CD4-positive, CD25-positive, alpha-beta regulatory T cell (primary cell): ENCODE measurements around the gene FOXN3. TPM values are rescaled to one million over a fixed set of nuclear protein-coding genes. Genes with fewer than 3 reads are reported as not detected.
A peak's percentile ranks its signal among the peaks of the same experiment; 100 is the strongest.

Source experiments
- ATAC-seq, 2 donors: fragments of 150-1000 bp; cut with Tn5 transposase; one replicate each; pipeline ENCODE4 v1.10.0; 2021; ENCODE audit warnings: low read depth in 2 of 2, moderate number of reproducible peaks in 2 of 2, moderate library complexity in 1 of 2
- DNase-seq, 3 donors: peaks; one replicate each; pipeline versions ENCODE4 v3.0.0 to v3.0.0-alpha.2; 2012 to 2022; ENCODE audit warnings: mixed read lengths in 1 of 3
- H3K27ac ChIP-seq: one replicate; pipeline ENCODE4 v1.7.0; 2013; ENCODE audit warnings: mild to moderate bottlenecking, low read length; ENCODE audit not compliant: insufficient read depth, poor library complexity, severe bottlenecking
- H3K27me3 ChIP-seq: one replicate; pipeline ENCODE4 v1.7.0; 2013; ENCODE audit warnings: low read length; ENCODE audit not compliant: control insufficient read depth, insufficient read depth
- H3K36me3 ChIP-seq: one replicate; pipeline ENCODE4 v1.7.0; 2013; ENCODE audit warnings: mild to moderate bottlenecking, low read length, moderate library complexity; ENCODE audit not compliant: control insufficient read depth, insufficient read depth
- H3K4me1 ChIP-seq: 2 replicates; pipeline ENCODE4 v1.7.0; 2013; ENCODE audit warnings: mild to moderate bottlenecking, low read length; ENCODE audit not compliant: insufficient read depth, control insufficient read depth, poor library complexity, severe bottlenecking
- H3K4me3 ChIP-seq: one replicate; pipeline ENCODE4 v1.7.0; 2013; ENCODE audit warnings: low read depth, mild to moderate bottlenecking, low read length, moderate library complexity
- H3K9me3 ChIP-seq, 2 experiments: 1 replicate in 1 of 2; 2 replicates in 1 of 2; pipeline ENCODE4 v1.7.0; 2013; ENCODE audit warnings: low read length in 2 of 2, mild to moderate bottlenecking in 1 of 2, moderate library complexity in 1 of 2; ENCODE audit not compliant: control insufficient read depth in 2 of 2
- H3K27ac Mint-ChIP-seq, 3 donors: one replicate each; pipeline ENCODE4 v1.8.0; 2020 to 2022; ENCODE audit warnings: mild to moderate bottlenecking in 3 of 3, mixed read lengths in 3 of 3, moderate library complexity in 2 of 3
- H3K27me3 Mint-ChIP-seq: one replicate; pipeline ENCODE4 v1.8.0; 2022; ENCODE audit warnings: mild to moderate bottlenecking, mixed read lengths
- H3K36me3 Mint-ChIP-seq: one replicate; pipeline ENCODE4 v1.8.0; 2020; ENCODE audit warnings: mixed read lengths
- H3K4me1 Mint-ChIP-seq, 4 donors: one replicate each; pipeline ENCODE4 v1.8.0; 2020 to 2022; ENCODE audit warnings: mixed read lengths in 4 of 4, mild to moderate bottlenecking in 1 of 4
- H3K4me3 Mint-ChIP-seq, 4 donors: one replicate each; pipeline ENCODE4 v1.8.0; 2020 to 2022; ENCODE audit warnings: mild to moderate bottlenecking in 4 of 4, mixed read lengths in 4 of 4, moderate library complexity in 3 of 4
- H3K9me3 Mint-ChIP-seq, 7 donors: one replicate each; pipeline ENCODE4 v1.8.0; 2020 to 2022; ENCODE audit warnings: mixed read lengths in 7 of 7, mild to moderate bottlenecking in 3 of 7, moderate library complexity in 2 of 7
- polyA plus RNA-seq, 4 donors: library from polyadenylated mRNA; unstranded; fragments of 300-500 nt; fragmentation: Illumina TruSeq; gene quantifications; one replicate each; pipeline ENCODE4 v1.2.3, GENCODE V29; 2021
- total RNA-seq: library from RNA; stranded (reverse); gene quantifications from one replicate; pipeline ENCODE4 v1.2.3, GENCODE V29; 2022

The FOXN3 gene
- total and polyA plus RNA-seq, 5 donors from 2014 or later, result 108 to 203 (median 111) TPM

GRCh38 chr14:89304561-89304960 is 112.5 kb downstream of the FOXN3 start:
- Histone ChIP-seq H3K36me3 (peaks cover 7% of the 10 kb centered on the region), H3K4me1 (peaks cover 27% of the 10 kb centered on the region), H3K9me3 (no peaks in the 10 kb centered on the region), H3K27ac (peak overlapping the region; percentile 37), H3K27me3 (no peaks in the 10 kb centered on the region), H3K4me3 (no peak overlapping the region)
- ATAC-seq (no peak), DNase-seq (no peak)
- Mint-ChIP-seq H3K27me3 (no peaks in the 10 kb centered on the region), H3K9me3 (no peaks in the 10 kb centered on the region), H3K4me1 (peaks cover 20 to 71% (median 61%) of the 10 kb centered on the region in 4 donors), H3K27ac (peak overlapping the region; percentile 70 to 86 (median 78)), H3K4me3 (peak overlapping the region in 3 of 4 donors; percentile 1 to 77 (median 53)), H3K36me3 (peaks cover 21% of the 10 kb centered on the region)

- peak overlapping the region; percentile 78 to 87 (median 86) for H3K27ac Mint-ChIP-seq
- Histone ChIP-seq H3K4me3 (peak overlapping the region; percentile 31), H3K4me1 (peaks cover 27% of the 10 kb centered on the region), H3K9me3 (no peaks in the 10 kb centered on the region), H3K27me3 (no peaks in the 10 kb centered on the region), H3K27ac (peak overlapping the region; percentile 37), H3K36me3 (peaks cover 7% of the 10 kb centered on the region)
- DNase-seq (peak in 2 of 3 donors; percentile 12 to 58), ATAC-seq (peak; percentile 35 to 60)
- H3K36me3 Mint-ChIP-seq, result peaks cover 29% of the 10 kb centered on the region
- H3K4me3 Mint-ChIP-seq, result peak overlapping the region; percentile 1 to 87 (median 60)
- H3K4me1 Mint-ChIP-seq, result peaks cover 20 to 79% (median 66%) of the 10 kb centered on the region in 4 donors
- no peaks in the 10 kb centered on the region for H3K27me3 Mint-ChIP-seq
- H3K9me3 Mint-ChIP-seq, result no peaks in the 10 kb centered on the region
These were observed 113.3 kb downstream of the FOXN3 start for GRCh38 chr14:89303456-89304435.

- H3K4me3 ChIP-seq, result no peak overlapping the region
- Mint-ChIP-seq H3K4me1 (peaks cover 16 to 76% (median 64%) of the 10 kb centered on the region in 4 donors), H3K27ac (peak overlapping the region in 2 of 3 donors; percentile 39 to 78), H3K36me3 (peaks cover 32% of the 10 kb centered on the region), H3K4me3 (no peak overlapping the region), H3K27me3 (no peaks in the 10 kb centered on the region), H3K9me3 (no peaks in the 10 kb centered on the region)
- no peak for ATAC-seq
- H3K27ac ChIP-seq, result no peak overlapping the region
- no peak for DNase-seq
- no peaks in the 10 kb centered on the region for H3K9me3 ChIP-seq
- H3K36me3 ChIP-seq, result peaks cover 7% of the 10 kb centered on the region
- no peaks in the 10 kb centered on the region for H3K27me3 ChIP-seq
- H3K4me1 ChIP-seq, result peaks cover 27% of the 10 kb centered on the region
These were observed 114.6 kb downstream of the FOXN3 start for GRCh38 chr14:89302396-89302950.

- Mint-ChIP-seq H3K27me3 (no peaks in the 10 kb centered on the region), H3K27ac (peak overlapping the region in 1 of 3 donors; percentile 82), H3K4me1 (peaks cover 12 to 63% (median 48%) of the 10 kb centered on the region in 4 donors), H3K4me3 (no peak overlapping the region), H3K9me3 (no peaks in the 10 kb centered on the region), H3K36me3 (peaks cover 37% of the 10 kb centered on the region)
- Histone ChIP-seq H3K9me3 (no peaks in the 10 kb centered on the region), H3K36me3 (peaks cover 7% of the 10 kb centered on the region), H3K4me1 (peaks cover 10% of the 10 kb centered on the region), H3K27me3 (no peaks in the 10 kb centered on the region), H3K4me3 (no peak overlapping the region), H3K27ac (no peak overlapping the region)
- ATAC-seq (no peak), DNase-seq (no peak)
These were observed 117.4 kb downstream of the FOXN3 start for GRCh38 chr14:89299587-89299986.

- DNase-seq (no peak), ATAC-seq (no peak)
- Histone ChIP-seq H3K4me3 (no peak overlapping the region), H3K27me3 (no peaks in the 10 kb centered on the region), H3K4me1 (no peaks in the 10 kb centered on the region), H3K27ac (no peak overlapping the region), H3K36me3 (peaks cover 7% of the 10 kb centered on the region), H3K9me3 (no peaks in the 10 kb centered on the region)
- Mint-ChIP-seq H3K36me3 (peaks cover 37% of the 10 kb centered on the region), H3K9me3 (peaks cover 0 to 3% (median 0%) of the 10 kb centered on the region in 7 donors), H3K4me3 (no peak overlapping the region), H3K27ac (no peak overlapping the region), H3K4me1 (peaks cover 2 to 58% (median 38%) of the 10 kb centered on the region in 4 donors), H3K27me3 (no peaks in the 10 kb centered on the region)
These were observed 118.8 kb downstream of the FOXN3 start for GRCh38 chr14:89298056-89298834.

- peaks cover 39% of the 10 kb centered on the region for H3K36me3 Mint-ChIP-seq
- no peak for ATAC-seq
- H3K4me1 Mint-ChIP-seq, result peaks cover 0 to 64% (median 37%) of the 10 kb centered on the region in 4 donors
- H3K27ac Mint-ChIP-seq, result no peak overlapping the region
- no peaks in the 10 kb centered on the region for H3K27me3 Mint-ChIP-seq
- H3K4me3 Mint-ChIP-seq, result no peak overlapping the region
- Histone ChIP-seq H3K36me3 (peaks cover 11% of the 10 kb centered on the region), H3K27me3 (no peaks in the 10 kb centered on the region), H3K4me1 (no peaks in the 10 kb centered on the region), H3K9me3 (no peaks in the 10 kb centered on the region), H3K27ac (no peak overlapping the region), H3K4me3 (no peak overlapping the region)
- DNase-seq, result no peak
- peaks cover 0 to 3% (median 0%) of the 10 kb centered on the region in 7 donors for H3K9me3 Mint-ChIP-seq
These were observed 120.7 kb downstream of the FOXN3 start for GRCh38 chr14:89296281-89296745.

GRCh38 chr14:89294872-89295271 is 122.2 kb downstream of the FOXN3 start:
- H3K27ac Mint-ChIP-seq, result peak overlapping the region; percentile 34 to 71 (median 66)
- Histone ChIP-seq H3K27ac (no peak overlapping the region), H3K27me3 (no peaks in the 10 kb centered on the region), H3K36me3 (peaks cover 14% of the 10 kb centered on the region), H3K4me1 (no peaks in the 10 kb centered on the region), H3K9me3 (no peaks in the 10 kb centered on the region), H3K4me3 (no peak overlapping the region)
- no peaks in the 10 kb centered on the region for H3K27me3 Mint-ChIP-seq
- H3K4me3 Mint-ChIP-seq, result no peak overlapping the region
- ATAC-seq (no peak), DNase-seq (no peak)
- H3K9me3 Mint-ChIP-seq, result peaks cover 0 to 3% (median 0%) of the 10 kb centered on the region in 7 donors
- H3K4me1 Mint-ChIP-seq, result peaks cover 0 to 71% (median 42%) of the 10 kb centered on the region in 4 donors
- peaks cover 45% of the 10 kb centered on the region for H3K36me3 Mint-ChIP-seq
